Nephron (organoid): ENCODE data around the gene XNDC1N.

Source experiments
- H3K27ac Mint-ChIP-seq, 3 experiments: 2 replicates each; pipeline ENCODE4 v1.8.0; 2020; ENCODE audit warnings: mixed read lengths in 3 of 3, mild to moderate bottlenecking in 2 of 3, moderate library complexity in 1 of 3
- H3K27me3 Mint-ChIP-seq: 2 replicates; pipeline ENCODE4 v1.8.0; 2021; ENCODE audit warnings: low read depth, mild to moderate bottlenecking, moderate library complexity, mixed read lengths
- H3K36me3 Mint-ChIP-seq: 2 replicates; pipeline ENCODE4 v1.8.0; 2020; ENCODE audit warnings: low read depth, mixed read lengths
- H3K4me1 Mint-ChIP-seq: 2 replicates; pipeline ENCODE4 v1.8.0; 2020; ENCODE audit warnings: mixed read lengths
- H3K4me3 Mint-ChIP-seq, 3 experiments: 2 replicates each; pipeline ENCODE4 v1.8.0; 2020; ENCODE audit warnings: mild to moderate bottlenecking in 3 of 3, mixed read lengths in 3 of 3, moderate library complexity in 2 of 3
- H3K9me3 Mint-ChIP-seq: 2 replicates; pipeline ENCODE4 v1.8.0; 2020; ENCODE audit warnings: mixed read lengths
- CTCF ChIP-seq, 3 experiments: fragments of 200-600 bp; sonication (generic); IDR thresholded peaks; one replicate each; pipeline ENCODE4 v1.5.0; 2021; ENCODE audit warnings: antibody characterized with exemption in 3 of 3; ENCODE audit not compliant: unreplicated experiment in 3 of 3

XNDC1N gene

DNA sequence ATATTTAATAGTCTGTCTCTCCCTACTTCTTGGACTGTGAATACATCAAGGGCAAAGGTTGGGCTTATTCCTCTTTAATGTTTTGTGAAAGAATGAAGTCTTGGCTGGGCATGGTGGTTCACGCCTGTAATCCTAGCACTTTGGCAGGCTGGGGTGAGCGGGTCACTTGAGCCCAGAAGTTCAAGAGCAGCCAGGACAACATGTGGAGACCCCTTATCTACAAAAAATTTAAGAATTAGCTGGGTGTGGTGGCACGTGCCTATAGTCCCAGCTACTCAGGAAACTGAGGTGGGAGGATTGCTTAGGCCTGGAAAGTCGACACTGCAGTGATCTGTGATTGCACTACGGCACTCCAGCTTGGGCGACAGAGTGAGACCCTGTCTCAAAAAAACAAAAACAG lies 20.6 kb upstream of the XNDC1N start:
- no peak overlapping the region for H3K4me3 Mint-ChIP-seq
- peaks cover 29% of the 10 kb centered on the region for H3K4me1 Mint-ChIP-seq
- H3K27ac Mint-ChIP-seq: peak overlapping the region in 1 of 3 experiments; percentile 11
- no peak for TF ChIP-seq CTCF (IDR thresholded peaks at IDR 0.05; ENCODE audit: unreplicated experiment in 3 of 3)
- H3K9me3 Mint-ChIP-seq: no peaks in the 10 kb centered on the region
- peaks cover 10% of the 10 kb centered on the region for H3K36me3 Mint-ChIP-seq
- no peaks in the 10 kb centered on the region for H3K27me3 Mint-ChIP-seq

- Mint-ChIP-seq H3K36me3 (peaks cover 10% of the 10 kb centered on the region), H3K9me3 (no peaks in the 10 kb centered on the region), H3K4me3 (no peak overlapping the region), H3K27me3 (no peaks in the 10 kb centered on the region), H3K4me1 (peaks cover 33% of the 10 kb centered on the region), H3K27ac (peak overlapping the region in 2 of 3 experiments; percentile 11 to 67)
- TF ChIP-seq CTCF (IDR thresholded peaks at IDR 0.05; ENCODE audit: unreplicated experiment in 3 of 3): no peak
These were observed 20.1 kb upstream of the XNDC1N start for GRCh38 chr11:71948314-71949027.

DNA sequence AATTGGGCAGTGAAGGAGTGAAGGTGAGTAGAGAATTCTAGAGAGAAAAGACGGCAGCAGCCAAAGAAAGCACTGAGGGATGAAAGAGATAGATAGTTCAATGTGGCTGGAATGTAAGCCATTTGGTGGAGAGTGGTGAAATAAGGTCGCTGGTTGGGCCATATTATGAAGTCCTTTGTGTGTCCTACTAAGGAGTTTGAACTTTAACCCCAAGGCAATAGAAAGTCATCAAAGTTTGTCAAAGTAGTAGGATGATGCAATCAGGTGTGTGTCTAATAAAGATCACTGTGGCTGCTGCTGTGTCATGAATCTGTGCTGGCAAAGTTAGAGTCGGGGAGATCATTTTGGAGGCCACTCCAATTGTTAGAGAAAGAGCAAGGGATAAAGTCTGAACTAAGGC lies 19.1 kb upstream of the XNDC1N start:
- Mint-ChIP-seq H3K27ac (peak overlapping the region in 2 of 3 experiments; percentile 5 to 16), H3K4me1 (peaks cover 41% of the 10 kb centered on the region), H3K4me3 (no peak overlapping the region), H3K36me3 (peaks cover 10% of the 10 kb centered on the region), H3K27me3 (no peaks in the 10 kb centered on the region), H3K9me3 (no peaks in the 10 kb centered on the region)
- TF ChIP-seq CTCF (IDR thresholded peaks at IDR 0.05; ENCODE audit: unreplicated experiment in 3 of 3): no peak

DNA sequence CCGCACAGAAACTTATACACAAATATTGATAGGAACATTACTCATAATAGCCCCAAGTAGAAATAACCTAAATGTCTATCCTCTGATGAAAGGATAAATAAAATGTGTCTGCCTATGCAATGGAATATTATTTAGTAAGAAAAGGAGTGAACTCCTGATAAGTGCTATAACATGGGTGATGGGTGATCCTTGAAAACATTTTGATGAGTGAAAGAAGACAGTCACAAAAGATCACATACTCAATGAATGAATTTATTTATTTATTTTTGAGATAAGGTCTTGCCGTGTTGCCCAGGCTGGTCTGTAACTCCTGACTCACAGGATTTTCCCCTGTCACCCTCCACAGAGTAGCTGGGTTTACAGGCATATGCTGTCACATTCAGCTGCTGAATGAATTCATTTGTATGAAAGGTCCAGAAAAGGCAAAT lies 17.8 kb upstream of the XNDC1N start:
- peaks cover 41% of the 10 kb centered on the region for H3K4me1 Mint-ChIP-seq
- peak overlapping the region in 1 of 3 experiments; percentile 7 for H3K27ac Mint-ChIP-seq
- no peaks in the 10 kb centered on the region for H3K9me3 Mint-ChIP-seq
- H3K4me3 Mint-ChIP-seq: no peak overlapping the region
- TF ChIP-seq CTCF (IDR thresholded peaks at IDR 0.05; ENCODE audit: unreplicated experiment in 3 of 3): no peak
- H3K27me3 Mint-ChIP-seq: no peaks in the 10 kb centered on the region
- H3K36me3 Mint-ChIP-seq: peaks cover 10% of the 10 kb centered on the region

DNA sequence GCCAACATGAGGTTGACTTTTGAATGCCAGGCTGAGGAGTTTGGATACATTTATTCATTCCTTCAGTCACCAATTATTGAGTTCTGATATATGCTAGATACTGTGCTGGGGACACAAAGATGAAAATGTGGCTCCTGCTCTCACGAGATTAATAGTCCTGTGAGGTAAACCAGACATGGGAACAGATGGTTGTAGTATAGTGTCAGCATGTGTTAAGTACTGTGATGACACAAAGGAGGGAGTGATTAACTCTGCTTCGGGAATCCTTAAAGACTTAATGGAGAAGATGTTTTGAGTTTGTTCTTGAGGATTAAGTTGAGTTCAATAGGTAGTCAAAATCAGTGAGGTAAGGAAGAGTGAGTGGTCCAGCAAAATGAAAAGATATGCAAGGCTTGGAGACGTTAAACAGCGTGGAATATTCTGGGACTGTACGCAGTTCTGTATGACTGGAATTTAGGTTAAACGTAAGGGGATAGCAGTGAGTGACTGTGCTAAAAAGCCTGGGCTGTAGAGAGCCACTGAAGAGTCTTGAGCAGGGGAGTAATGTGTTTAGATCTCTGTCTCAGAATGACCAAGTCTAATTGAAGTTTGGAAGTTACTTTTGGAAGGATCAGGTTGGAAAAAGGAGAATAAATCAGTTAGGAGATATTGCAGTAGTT lies 12.3 kb upstream of the XNDC1N start:
- no peak overlapping the region for H3K27ac Mint-ChIP-seq
- no peak for TF ChIP-seq CTCF (IDR thresholded peaks at IDR 0.05; ENCODE audit: unreplicated experiment in 3 of 3)
- H3K27me3 Mint-ChIP-seq: no peaks in the 10 kb centered on the region
- H3K9me3 Mint-ChIP-seq: no peaks in the 10 kb centered on the region
- peaks cover 10% of the 10 kb centered on the region for H3K36me3 Mint-ChIP-seq
- peaks cover 24% of the 10 kb centered on the region for H3K4me1 Mint-ChIP-seq
- H3K4me3 Mint-ChIP-seq: no peak overlapping the region
